Prostate gland (tissue), 2 donors: ENCODE data around the gene UVSSA. TPM values are rescaled to one million over a fixed set of nuclear protein-coding genes. Genes with fewer than 3 reads are reported as not detected.

ENCODE experiments used
- DNase-seq: peaks from one replicate; pipeline ENCODE4 v3.0.0-alpha.2; 2019; ENCODE audit warnings: low spot score
- H3K27ac ChIP-seq, 2 donors: fragments of 200-600 bp; sonication (generic); 2 replicates each; pipeline ENCODE4 v1.5.1; 2017 to 2019
- H3K27me3 ChIP-seq: fragments of 200-600 bp; sonication (generic); replicated peaks from 2 replicates; pipeline ENCODE4 v1.5.1; 2019; ENCODE audit not compliant: insufficient read depth
- H3K36me3 ChIP-seq, 2 donors: fragments of 200-600 bp; sonication (generic); 1 replicate in 1 of 2; 2 replicates in 1 of 2; pipeline versions ENCODE4 v1.5.1 to v1.8.1; 2017 to 2019
- H3K4me1 ChIP-seq: fragments of 200-600 bp; sonication (generic); replicated peaks from 2 replicates; pipeline ENCODE4 v1.5.1; 2019
- H3K4me3 ChIP-seq, 2 donors: fragments of 200-600 bp; sonication (generic); 2 replicates each; pipeline ENCODE4 v1.5.1; 2017 to 2019
- H3K9me3 ChIP-seq: fragments of 200-600 bp; sonication (generic); 2 replicates; pipeline ENCODE4 v1.5.1; 2017
- POLR2A ChIP-seq: fragments of 450-650 bp; IDR thresholded peaks from one replicate; pipeline ENCODE4 v1.6.1; 2016; ENCODE audit warnings: antibody characterized with exemption, mild to moderate bottlenecking
- POLR2AphosphoS5 ChIP-seq: sonication (generic); formaldehyde crosslinking; IDR thresholded peaks from one replicate; pipeline ENCODE4 v1.6.1; 2017; ENCODE audit warnings: antibody characterized with exemption
- WGBS: methylation state at CpG from one replicate; pipeline ENCODE4 v1.1.5; 2018; 5-methylcytosine and 5-hydroxymethylcytosine counted together
- intact Hi-C: fragments of 100-400 bp; cut with DNase I; formaldehyde crosslinking; loops from one replicate; pipeline ENCODE4 v1.14.2; 2022
- total RNA-seq, 2 donors: library from RNA; depleted of rRNA; stranded (reverse); fragments of >200 nt; gene quantifications; one replicate each; pipeline ENCODE4 v1.1.0, GENCODE V29; 2016
- TF ChIP-seq, protein P1 (sequence below), 4 experiments: fragments of 200-600 bp in 2 of 4; fragments of 450-650 bp in 2 of 4; sonication (generic) in 2 of 4; IDR thresholded peaks; 1 replicate in 3 of 4; 2 replicates in 1 of 4; pipeline ENCODE4 v1.5.1; 2016 to 2019; ENCODE audit warnings: antibody characterized with exemption in 4 of 4, mild to moderate bottlenecking in 2 of 4, moderate library complexity in 2 of 4

UVSSA gene
- total RNA-seq, 2 donors from 2014 or later, result 20.8 to 47.9 TPM

DNA sequence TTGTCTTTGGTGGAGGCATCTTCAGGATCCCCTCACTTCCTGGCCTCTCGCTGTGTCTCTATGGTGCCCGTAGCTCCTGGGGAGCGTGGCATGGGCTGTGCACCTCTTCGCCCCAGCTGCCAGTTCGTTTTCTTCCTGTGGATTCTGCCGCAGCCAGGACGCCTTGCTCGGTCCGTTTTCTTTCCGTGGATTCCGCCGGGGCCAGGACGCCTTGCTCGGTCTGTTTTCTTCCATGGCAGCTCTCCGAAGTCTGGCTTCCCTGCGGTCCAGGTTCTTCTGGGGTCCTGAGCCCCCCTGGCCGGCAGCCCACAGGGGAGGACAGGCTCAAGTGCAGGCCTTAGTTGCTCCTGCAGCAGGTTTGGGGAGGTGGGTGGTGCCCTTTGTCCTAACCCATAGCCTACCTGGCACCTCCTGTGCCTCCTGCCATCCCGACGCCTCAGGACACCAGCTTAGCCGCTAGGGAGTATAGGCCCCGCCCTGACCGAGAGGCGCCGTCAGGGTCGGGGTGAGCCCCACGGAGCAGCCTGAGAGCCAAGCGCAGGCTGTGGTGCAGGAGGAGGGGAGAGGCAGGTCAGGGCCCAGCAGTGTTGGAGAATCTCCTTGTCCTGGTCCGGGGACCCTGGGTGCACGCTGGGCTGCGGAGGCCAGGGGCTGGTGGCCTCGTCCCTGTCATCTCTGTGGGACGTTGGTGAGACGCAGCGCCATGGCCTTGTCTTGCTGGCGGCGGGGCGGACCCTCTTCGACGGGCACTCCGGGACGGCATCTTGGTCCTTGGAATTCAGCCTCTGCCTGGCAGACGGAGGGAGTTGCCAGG, 27.1 kb downstream of the UVSSA start:
- no peaks in the 10 kb centered on the region for H3K9me3 ChIP-seq
- WGBS, result 94% methylated on average over 34 of the region's 42 CpGs
- no peaks in the 10 kb centered on the region for H3K4me1 ChIP-seq
- no peak for TF ChIP-seq POLR2AphosphoS5
- TF ChIP-seq, protein P1, sequence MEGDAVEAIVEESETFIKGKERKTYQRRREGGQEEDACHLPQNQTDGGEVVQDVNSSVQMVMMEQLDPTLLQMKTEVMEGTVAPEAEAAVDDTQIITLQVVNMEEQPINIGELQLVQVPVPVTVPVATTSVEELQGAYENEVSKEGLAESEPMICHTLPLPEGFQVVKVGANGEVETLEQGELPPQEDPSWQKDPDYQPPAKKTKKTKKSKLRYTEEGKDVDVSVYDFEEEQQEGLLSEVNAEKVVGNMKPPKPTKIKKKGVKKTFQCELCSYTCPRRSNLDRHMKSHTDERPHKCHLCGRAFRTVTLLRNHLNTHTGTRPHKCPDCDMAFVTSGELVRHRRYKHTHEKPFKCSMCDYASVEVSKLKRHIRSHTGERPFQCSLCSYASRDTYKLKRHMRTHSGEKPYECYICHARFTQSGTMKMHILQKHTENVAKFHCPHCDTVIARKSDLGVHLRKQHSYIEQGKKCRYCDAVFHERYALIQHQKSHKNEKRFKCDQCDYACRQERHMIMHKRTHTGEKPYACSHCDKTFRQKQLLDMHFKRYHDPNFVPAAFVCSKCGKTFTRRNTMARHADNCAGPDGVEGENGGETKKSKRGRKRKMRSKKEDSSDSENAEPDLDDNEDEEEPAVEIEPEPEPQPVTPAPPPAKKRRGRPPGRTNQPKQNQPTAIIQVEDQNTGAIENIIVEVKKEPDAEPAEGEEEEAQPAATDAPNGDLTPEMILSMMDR (IDR thresholded peaks at IDR 0.05), result no peak
- TF ChIP-seq POLR2A, result no peak
- DNase-seq, result no peak
- no peaks in the 10 kb centered on the region for H3K27me3 ChIP-seq
- H3K4me3 ChIP-seq, result no peak overlapping the region
- H3K27ac ChIP-seq, result no peak overlapping the region
- peaks cover 0 to 6% of the 10 kb centered on the region in 2 donors for H3K36me3 ChIP-seq
- intact Hi-C loops, result no loop called here

DNA sequence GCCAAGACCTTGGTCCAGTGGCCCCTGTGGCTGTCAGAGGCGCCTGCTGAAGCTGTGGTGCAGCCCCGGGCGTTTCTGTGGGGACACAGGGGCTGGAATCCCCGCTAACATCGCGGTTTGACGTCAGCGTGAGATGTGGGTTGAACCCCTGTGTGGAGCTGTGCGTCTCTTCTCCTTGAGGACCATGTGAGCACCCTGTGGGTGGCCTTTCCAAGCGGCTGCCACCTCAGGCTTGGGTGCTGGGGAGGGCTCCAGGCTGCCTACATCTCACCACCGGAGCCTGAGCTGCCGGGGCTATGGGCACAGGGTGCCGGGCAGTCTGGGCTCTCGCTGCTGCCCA, 27.7 kb downstream of the UVSSA start:
- H3K4me1 ChIP-seq, result no peaks in the 10 kb centered on the region
- 99% methylated on average over 13 of the region's 14 CpGs for WGBS
- peaks cover 0 to 6% of the 10 kb centered on the region in 2 donors for H3K36me3 ChIP-seq
- no peaks in the 10 kb centered on the region for H3K27me3 ChIP-seq
- DNase-seq, result no peak
- H3K27ac ChIP-seq, result no peak overlapping the region
- intact Hi-C loops, result no loop called here
- TF ChIP-seq, protein P1 (IDR thresholded peaks at IDR 0.05), result no peak
- TF ChIP-seq POLR2A (no peak), POLR2AphosphoS5 (no peak)
- no peak overlapping the region for H3K4me3 ChIP-seq
- no peaks in the 10 kb centered on the region for H3K9me3 ChIP-seq

DNA sequence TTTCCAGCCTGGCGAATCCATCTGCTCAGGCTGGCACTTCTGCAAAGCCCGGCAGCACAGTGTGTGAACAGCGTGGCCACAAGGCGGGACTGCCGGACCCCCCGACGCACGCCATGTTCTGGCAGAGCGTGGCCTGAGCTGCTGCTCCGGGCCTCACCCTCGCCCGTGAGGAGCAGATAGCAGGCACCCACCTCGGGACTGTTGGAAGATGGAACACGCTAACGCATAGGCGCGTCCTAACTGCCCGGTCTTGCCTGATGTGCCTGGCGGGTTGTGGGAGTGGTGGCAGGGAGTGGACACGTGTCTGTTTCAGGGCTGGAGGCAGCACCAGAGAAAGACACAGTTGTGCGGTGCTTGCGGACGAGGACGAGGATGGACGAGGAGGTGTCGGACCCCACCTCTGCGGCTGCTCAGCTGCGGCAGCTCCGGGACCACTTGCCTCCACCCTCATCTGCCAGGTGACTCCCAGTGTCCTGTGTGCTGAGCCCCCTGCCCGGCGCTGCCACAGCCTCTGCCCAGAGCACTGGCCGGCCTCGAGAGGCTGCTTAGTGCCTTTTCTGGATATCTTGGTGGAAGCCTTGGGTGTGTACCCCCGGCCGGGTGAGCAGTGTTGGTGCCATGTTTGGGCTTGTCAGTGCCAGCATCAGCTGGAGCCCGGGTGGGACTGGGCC, 28.2 kb downstream of the UVSSA start:
- Histone ChIP-seq H3K4me3 (no peak overlapping the region), H3K36me3 (peaks cover 0 to 6% of the 10 kb centered on the region in 2 donors), H3K27me3 (no peaks in the 10 kb centered on the region), H3K27ac (no peak overlapping the region), H3K4me1 (no peaks in the 10 kb centered on the region), H3K9me3 (no peaks in the 10 kb centered on the region)
- DNase-seq, result no peak
- intact Hi-C loops, result no loop called here
- 93% methylated on average over 35 of the region's 36 CpGs for WGBS
- TF ChIP-seq POLR2AphosphoS5 (no peak), POLR2A (no peak)
- TF ChIP-seq, protein P1 (IDR thresholded peaks at IDR 0.05), result no peak

DNA sequence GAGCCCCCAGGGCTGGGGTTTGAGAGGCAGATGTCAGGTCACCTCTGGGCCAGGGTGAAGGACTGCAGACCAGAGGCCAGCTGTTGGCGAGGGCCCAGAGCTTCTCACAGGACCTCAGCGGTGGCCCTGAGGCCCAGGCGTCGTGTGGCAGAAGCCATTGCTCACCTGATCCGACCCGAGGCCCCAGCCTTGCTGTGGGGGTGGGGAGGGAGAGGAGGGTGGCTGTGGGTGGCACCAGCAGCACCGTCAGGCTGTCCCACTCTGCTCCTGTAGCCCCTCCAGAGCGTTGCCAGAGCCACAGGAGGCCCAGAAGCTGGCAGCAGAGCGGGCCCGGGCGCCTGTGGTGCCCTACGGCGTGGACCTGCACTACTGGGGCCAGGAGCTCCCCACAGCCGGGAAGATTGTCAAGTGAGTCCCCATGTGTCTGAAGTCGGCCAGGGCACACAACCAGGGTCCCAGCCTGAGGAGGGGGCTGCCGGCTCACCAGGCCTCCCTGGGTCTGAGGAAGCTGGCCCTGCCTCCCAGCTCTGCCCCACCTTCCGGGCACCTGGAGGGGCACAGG, 28.8 kb downstream of the UVSSA start:
- intact Hi-C loops, result no loop called here
- DNase-seq, result no peak
- 90% methylated on average over 16 of the region's 17 CpGs for WGBS
- no peak overlapping the region for H3K4me3 ChIP-seq
- no peaks in the 10 kb centered on the region for H3K4me1 ChIP-seq
- H3K27me3 ChIP-seq, result no peaks in the 10 kb centered on the region
- H3K9me3 ChIP-seq, result no peaks in the 10 kb centered on the region
- no peak for TF ChIP-seq POLR2A
- TF ChIP-seq POLR2AphosphoS5, result no peak
- TF ChIP-seq, protein P1 (IDR thresholded peaks at IDR 0.05), result no peak
- no peak overlapping the region for H3K27ac ChIP-seq
- H3K36me3 ChIP-seq, result peaks cover 0 to 6% of the 10 kb centered on the region in 2 donors
